Glomerular visceral epithelial cell (primary cell): ENCODE results near the gene APMAP.
"Not testable (repeated sequence)": the region's sequence is repeated elsewhere in the genome, so short reads cannot be mapped to it uniquely, and the experiment has no call there.

Experiments used
- DNase-seq: peaks from one replicate; pipeline ENCODE4 v3.0.0-alpha.2; 2016; ENCODE audit errors: extremely low spot score

The APMAP gene

GRCh38 chr20:24933266-24933908 is 59.2 kb downstream of the APMAP start:
- DNase-seq: no peak

GRCh38 chr20:24931893-24932292 is 60.7 kb downstream of the APMAP start:
- DNase-seq: not testable (repeated sequence)

- not testable (repeated sequence) for DNase-seq
These were observed 61.5 kb downstream of the APMAP start for GRCh38 chr20:24930724-24931688.

- DNase-seq: not testable (repeated sequence)
These were observed 62.5 kb downstream of the APMAP start for GRCh38 chr20:24929867-24930723.

- not testable (repeated sequence) for DNase-seq
These were observed 63.3 kb downstream of the APMAP start for GRCh38 chr20:24929259-24929658.

- DNase-seq: not testable (repeated sequence)
These were observed 71.8 kb downstream of the APMAP start for GRCh38 chr20:24920706-24921105.

- not testable (repeated sequence) for DNase-seq
These were observed 72.9 kb downstream of the APMAP start for GRCh38 chr20:24919665-24920064.

- DNase-seq: no peak
These were observed 73.7 kb downstream of the APMAP start for GRCh38 chr20:24918579-24919566.

- peak; percentile 67 for DNase-seq
These were observed 74.6 kb downstream of the APMAP start for GRCh38 chr20:24917797-24918578.

- no peak for DNase-seq
These were observed 75.5 kb downstream of the APMAP start for GRCh38 chr20:24917056-24917455.

GRCh38 chr20:24916412-24916811 is 76.1 kb downstream of the APMAP start:
- DNase-seq: no peak

- DNase-seq: no peak
These were observed 76.7 kb downstream of the APMAP start for GRCh38 chr20:24915892-24916291.

- no peak for DNase-seq
These were observed 77.1 kb downstream of the APMAP start for GRCh38 chr20:24915440-24915839.

GRCh38 chr20:24914388-24915241 is 77.9 kb downstream of the APMAP start:
- no peak for DNase-seq

GRCh38 chr20:24913076-24913628 is 79.4 kb downstream of the APMAP start:
- no peak for DNase-seq
